Mucosa of stomach (tissue), 1 donor: ENCODE data around the gene KCNQ4.

Experiments used
- H3K27me3 ChIP-seq: one replicate; pipeline ENCODE4 v1.7.0; 2013; ENCODE audit warnings: mild to moderate bottlenecking, low read length; ENCODE audit not compliant: control insufficient read depth, insufficient read depth
- H3K36me3 ChIP-seq: one replicate; pipeline ENCODE4 v1.7.0; 2013; ENCODE audit warnings: low read length; ENCODE audit not compliant: control insufficient read depth, insufficient read depth
- H3K4me1 ChIP-seq: one replicate; pipeline ENCODE4 v1.7.0; 2013; ENCODE audit warnings: mild to moderate bottlenecking, low read length; ENCODE audit not compliant: control insufficient read depth, insufficient read depth
- H3K4me3 ChIP-seq: one replicate; pipeline ENCODE4 v1.7.0; 2013; ENCODE audit warnings: low read length
- H3K9ac ChIP-seq: one replicate; pipeline ENCODE4 v1.7.0; 2013; ENCODE audit warnings: mild to moderate bottlenecking, low read length, moderate library complexity
- H3K9me3 ChIP-seq: one replicate; pipeline ENCODE4 v1.7.0; 2013; ENCODE audit warnings: mild to moderate bottlenecking, low read length, moderate library complexity; ENCODE audit not compliant: control insufficient read depth
- donor health status: Pancreatic carcinoma.

KCNQ4 gene

DNA sequence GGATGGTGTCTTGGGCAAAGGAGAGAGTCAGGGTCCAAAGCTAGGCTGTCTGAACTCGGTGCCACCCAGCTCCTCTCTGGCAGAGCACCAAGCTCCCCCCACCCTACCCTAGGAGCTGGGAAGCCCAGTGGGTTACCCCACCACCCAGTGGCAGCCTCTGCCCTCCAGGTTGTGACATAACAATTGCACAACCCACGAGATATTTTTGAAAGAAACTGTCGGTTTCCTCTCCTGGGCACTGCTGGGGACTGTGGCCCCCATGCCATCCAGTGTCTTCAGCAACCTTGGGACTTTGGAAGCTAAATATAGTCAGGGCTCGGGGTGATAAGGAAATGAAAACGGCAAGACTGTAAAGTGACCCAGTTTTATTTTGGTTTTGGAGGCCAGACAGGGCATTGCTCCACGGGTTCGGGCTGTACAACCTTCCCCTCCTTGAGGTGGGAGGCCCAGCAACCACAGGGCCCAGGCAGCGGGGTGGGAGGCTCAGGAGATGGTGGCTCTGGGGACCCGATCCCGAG is 77.2 kb downstream of the KCNQ4 start:
- Histone ChIP-seq H3K9me3 (no peaks in the 10 kb centered on the region), H3K36me3 (no peaks in the 10 kb centered on the region), H3K4me1 (peaks cover 32% of the 10 kb centered on the region), H3K4me3 (no peak overlapping the region), H3K9ac (peak overlapping the region; percentile 51), H3K27me3 (peaks cover 15% of the 10 kb centered on the region)

DNA sequence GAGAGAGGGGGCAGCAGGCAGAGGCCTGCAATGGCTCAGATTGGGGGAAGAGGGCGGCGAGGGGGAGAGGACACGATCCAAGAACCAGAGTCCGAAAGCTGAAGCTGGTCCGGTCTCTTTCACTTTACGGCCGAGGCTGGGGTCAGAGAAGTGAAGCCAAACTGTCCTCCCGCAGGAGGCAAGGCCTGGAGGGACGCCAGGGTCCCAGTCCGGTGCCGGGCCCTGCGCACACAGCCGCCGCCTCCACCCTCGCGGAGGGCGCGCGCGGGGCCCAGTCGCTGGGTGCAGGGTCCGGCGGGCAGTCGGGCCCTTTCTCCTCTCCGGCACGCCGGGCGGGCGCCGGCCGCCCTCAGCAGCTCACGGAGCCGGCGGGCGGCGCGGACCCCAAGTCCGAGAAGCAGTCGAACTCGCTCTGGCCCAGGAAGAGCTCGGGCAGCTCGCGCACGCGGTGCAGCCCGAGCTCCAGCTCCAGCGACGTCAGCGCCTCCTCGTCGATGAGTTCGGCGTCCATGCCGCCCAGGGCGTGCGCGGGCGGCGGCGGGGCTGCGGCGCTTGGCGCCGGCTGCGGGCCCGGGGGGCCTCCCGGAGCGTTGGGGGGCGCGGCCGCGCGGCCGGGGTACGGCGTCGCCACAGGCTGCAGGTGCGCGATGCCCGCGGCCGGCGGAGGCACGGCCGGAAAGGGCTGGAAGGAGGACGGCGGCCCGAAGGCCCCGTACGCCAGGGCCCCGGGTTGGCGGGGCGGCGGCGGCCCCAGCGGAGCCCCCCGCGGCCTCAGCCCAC is 77.8 kb downstream of the KCNQ4 start:
- Histone ChIP-seq H3K9ac (peak overlapping the region; percentile 69), H3K27me3 (peaks cover 15% of the 10 kb centered on the region), H3K4me1 (peaks cover 32% of the 10 kb centered on the region), H3K9me3 (no peaks in the 10 kb centered on the region), H3K36me3 (no peaks in the 10 kb centered on the region), H3K4me3 (no peak overlapping the region)

DNA sequence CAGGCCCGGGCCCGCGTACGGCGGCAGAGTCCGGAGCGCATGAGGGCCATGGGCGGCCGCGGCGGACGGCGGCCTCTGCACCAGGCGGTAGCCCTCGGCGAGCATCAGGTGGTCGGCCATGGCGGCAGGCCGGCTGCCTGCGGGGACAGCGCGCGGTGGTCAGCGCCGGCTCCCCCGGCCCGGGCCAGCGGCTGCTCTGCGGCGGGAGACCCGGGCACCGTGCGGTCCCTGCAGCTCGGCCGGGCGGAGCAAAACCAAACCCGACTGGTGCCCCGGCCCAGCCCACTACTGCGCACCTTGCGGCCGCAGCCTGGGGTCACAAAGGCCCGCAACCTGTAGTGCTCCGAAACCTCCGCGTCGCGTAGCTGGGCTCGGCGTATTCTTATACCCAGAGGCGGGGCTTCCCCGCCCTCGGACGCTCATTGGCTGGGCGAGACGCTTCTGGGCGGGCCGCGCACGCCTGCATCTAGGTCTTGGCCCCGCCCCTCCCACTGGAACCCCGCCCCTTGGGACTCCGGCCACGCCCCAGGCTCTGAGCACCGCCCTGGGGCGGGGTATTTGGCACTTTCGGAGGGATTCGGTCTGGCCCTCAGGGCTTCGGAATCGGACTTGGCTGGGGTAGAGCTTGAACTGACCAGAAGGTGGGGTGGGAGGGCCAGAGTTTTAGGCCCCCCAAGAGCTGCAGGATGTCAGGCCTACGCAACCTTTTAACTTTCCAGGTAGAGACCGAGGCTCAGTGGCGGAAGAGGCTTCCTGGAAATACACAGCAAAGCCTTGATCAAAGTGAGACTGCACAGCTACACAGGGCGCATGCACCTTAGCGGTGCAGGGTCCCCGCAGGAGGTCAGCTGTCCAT is 78.6 kb downstream of the KCNQ4 start, which contains the start of gene CITED4:
TSS of gene CITED4 (minus strand) at position 356 of the 856 bp plus-strand sequence. CDS start at position 120, 236 bp downstream.
- Histone ChIP-seq H3K9ac (peak within 1 kb of the TSS; percentile 69), H3K27me3 (peaks cover 15% of the 10 kb centered on the region)

DNA sequence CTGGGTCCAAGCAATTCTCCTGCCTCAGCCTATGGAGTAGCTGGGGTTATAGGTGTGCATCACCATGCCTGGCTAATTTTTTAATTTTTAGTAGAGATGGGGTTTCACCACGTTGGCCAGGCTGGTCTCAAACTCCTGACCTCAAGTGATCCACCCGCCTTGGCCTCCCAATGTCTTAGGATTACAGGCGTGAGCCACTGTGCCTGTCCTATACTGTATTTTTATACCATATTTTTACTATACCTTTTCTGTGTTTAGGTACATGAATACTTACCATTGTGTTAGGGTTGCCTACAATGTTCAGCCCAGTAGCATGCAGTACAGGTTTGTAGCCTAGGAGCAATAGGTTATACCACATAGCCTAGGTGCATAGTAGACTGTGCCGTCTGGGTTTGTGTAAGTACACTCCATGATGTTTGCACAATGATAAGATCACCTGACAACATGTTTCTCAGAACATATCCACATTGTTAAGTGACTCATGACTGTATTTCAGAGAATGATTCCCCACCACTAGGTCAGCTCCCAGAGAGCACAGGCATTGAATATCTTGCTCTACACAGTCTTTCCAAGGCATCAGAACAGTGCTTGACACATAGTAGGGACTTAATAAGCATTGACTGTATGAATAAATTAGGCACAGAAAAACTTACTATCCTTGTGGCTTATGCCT is 84.6 kb downstream of the KCNQ4 start:
- Histone ChIP-seq H3K4me1 (peaks cover 26% of the 10 kb centered on the region), H3K9me3 (no peaks in the 10 kb centered on the region), H3K36me3 (no peaks in the 10 kb centered on the region), H3K4me3 (no peak overlapping the region), H3K27me3 (no peaks in the 10 kb centered on the region), H3K9ac (no peak overlapping the region)

More for the DNA sequence above, 78.6 kb downstream of the KCNQ4 start, which contains the start of gene CITED4:
- Histone ChIP-seq H3K4me3 (peak within 1 kb of the TSS; percentile 68), H3K9me3 (no peaks in the 10 kb centered on the region), H3K4me1 (peaks cover 32% of the 10 kb centered on the region), H3K36me3 (no peaks in the 10 kb centered on the region)

DNA sequence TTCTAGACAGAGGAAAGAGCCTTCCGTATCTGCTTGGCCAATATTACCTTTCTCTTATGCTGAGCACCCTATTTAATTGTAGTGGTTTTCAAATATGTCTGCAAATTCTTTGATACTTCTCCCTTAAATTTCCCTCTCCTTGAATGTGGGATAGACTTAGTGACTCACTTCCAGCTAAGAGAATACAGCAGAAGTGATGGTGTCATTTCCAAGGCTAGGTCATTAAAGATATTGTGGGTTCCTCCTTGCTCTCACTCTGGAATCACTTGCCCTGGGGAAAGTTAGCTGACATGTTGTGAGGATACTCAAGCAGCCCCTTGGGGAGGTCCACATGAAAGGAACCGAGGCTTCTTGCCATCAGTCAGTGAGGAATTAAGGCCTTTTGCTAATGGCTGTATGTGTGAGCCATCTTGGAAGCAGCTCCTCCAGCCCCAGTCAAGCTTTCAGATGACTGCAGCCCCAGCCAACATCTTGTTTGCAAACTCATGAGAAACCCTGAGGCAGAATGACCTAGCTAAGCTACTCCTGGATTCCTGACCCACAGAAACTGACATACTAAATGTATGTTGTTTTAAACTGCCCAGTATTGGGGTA is 86.6 kb downstream of the KCNQ4 start:
- Histone ChIP-seq H3K9me3 (no peaks in the 10 kb centered on the region), H3K4me3 (no peak overlapping the region), H3K36me3 (no peaks in the 10 kb centered on the region), H3K9ac (no peak overlapping the region), H3K27me3 (peaks cover 3% of the 10 kb centered on the region), H3K4me1 (peaks cover 10% of the 10 kb centered on the region)

DNA sequence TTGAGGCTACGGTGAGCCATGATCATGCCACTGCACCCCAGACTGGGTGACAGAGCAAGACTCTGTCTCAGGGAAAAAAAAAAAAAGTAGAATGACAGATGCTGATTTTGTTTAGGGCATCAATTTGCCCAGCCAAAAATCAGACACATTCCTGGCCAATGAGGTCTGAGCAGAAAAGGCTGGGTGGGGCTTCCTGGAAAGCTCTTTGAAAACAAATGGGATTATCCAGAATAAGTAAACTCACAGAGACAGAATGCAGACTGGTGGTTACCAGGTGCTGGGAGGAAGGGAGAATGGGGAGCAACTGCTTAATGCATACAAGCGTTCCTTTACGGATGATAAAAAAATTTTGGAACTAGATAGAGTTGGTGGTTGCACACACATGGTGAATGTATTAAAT is 88.7 kb downstream of the KCNQ4 start:
- Histone ChIP-seq H3K4me1 (peaks cover 10% of the 10 kb centered on the region), H3K36me3 (no peaks in the 10 kb centered on the region), H3K4me3 (no peak overlapping the region), H3K9ac (no peak overlapping the region), H3K27me3 (peaks cover 3% of the 10 kb centered on the region), H3K9me3 (no peaks in the 10 kb centered on the region)

DNA sequence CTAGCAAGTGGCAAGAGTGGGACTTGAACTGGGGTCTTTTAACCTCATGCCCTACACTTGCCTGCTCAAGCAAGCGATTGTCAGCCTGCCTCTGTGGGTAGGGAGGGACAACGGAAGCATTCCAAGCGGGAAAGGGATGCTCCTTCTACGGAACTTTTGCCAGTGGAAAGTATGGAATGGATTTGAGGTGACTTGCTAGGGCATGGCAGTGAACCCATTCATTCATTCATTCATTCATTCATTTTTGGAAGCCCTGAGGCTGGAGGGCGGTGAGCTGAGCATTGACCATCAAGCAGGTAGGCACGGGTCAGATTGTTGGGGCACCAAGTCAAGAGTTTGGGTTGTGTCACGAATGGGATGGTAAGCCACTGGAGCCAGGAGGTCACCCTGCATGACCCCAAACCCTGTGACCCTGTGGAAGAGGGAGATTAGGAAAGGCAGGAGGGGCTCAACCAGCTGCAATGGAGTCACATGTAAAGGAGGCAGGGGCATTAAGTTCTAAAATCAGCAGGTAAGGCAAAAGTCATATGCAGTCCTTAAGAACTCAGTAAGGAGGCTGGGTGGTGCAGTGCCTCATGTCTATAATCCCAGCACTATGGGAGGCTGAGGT is 90.4 kb downstream of the KCNQ4 start:
- Histone ChIP-seq H3K9me3 (no peaks in the 10 kb centered on the region), H3K36me3 (no peaks in the 10 kb centered on the region), H3K4me3 (no peak overlapping the region), H3K4me1 (peaks cover 9% of the 10 kb centered on the region), H3K27me3 (peaks cover 3% of the 10 kb centered on the region), H3K9ac (no peak overlapping the region)

DNA sequence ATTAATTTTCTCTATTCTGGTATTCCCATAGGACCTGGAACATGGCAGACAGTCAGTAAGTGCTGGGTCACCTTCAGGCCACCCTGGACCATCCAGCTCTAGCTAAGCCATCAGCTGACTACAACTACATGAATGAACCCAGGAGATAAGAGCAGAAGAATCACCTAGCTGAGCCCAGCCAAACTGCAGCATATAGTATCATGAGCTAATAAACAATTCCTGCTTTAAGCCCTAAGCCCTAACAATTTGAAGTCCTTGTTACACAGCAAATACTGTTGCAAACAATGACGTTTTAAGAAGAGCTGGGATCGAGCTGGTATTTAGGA is 92.8 kb downstream of the KCNQ4 start:
- Histone ChIP-seq H3K27me3 (peaks cover 3% of the 10 kb centered on the region), H3K4me3 (no peak overlapping the region), H3K9ac (no peak overlapping the region), H3K36me3 (no peaks in the 10 kb centered on the region), H3K9me3 (no peaks in the 10 kb centered on the region), H3K4me1 (peaks cover 6% of the 10 kb centered on the region)

DNA sequence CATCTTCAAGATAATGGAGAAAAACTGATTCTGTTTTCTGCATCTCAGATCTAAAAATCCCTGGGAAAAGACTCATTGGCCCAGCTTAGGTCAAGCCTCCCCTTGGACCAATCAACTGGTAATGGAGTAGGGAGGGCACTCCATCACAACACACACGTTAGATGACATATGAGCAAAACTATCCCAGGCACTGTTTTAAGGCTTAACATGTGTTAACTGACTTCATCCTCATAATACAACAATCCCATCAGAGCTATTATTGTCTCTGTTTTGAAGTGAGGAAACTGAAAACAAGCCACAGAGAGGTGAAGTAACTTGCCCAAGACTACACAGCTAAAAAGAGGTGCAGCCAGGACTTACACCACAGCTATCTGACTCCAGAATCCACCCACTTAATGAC is 93.3 kb downstream of the KCNQ4 start:
- H3K36me3 ChIP-seq, result no peaks in the 10 kb centered on the region
- peaks cover 3% of the 10 kb centered on the region for H3K27me3 ChIP-seq
- H3K9ac ChIP-seq, result no peak overlapping the region
- H3K4me1 ChIP-seq, result peaks cover 6% of the 10 kb centered on the region
- H3K9me3 ChIP-seq, result no peaks in the 10 kb centered on the region
- no peak overlapping the region for H3K4me3 ChIP-seq

DNA sequence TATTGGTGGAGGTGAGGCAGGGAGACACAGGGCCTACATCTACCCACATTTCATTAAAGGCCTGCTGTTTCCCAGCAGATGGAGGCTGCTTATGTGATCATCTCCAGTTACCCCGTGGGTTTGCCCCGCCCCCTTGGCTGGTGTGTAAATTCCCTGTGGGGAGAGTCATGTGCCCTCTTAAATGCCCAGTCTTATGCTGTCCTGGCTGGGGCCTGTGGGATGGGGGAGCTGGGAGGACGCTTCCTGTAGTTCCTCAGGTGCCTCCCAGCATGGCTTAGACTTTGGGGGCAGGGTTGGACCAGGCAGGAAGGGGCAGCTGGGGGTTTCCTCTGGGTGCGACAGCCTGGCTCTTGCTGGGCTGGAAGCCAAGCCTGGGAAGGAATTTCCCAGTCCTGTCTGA is 94.1 kb downstream of the KCNQ4 start:
- Histone ChIP-seq H3K36me3 (no peaks in the 10 kb centered on the region), H3K9ac (no peak overlapping the region), H3K4me3 (no peak overlapping the region), H3K9me3 (no peaks in the 10 kb centered on the region), H3K4me1 (peaks cover 6% of the 10 kb centered on the region), H3K27me3 (peaks cover 3% of the 10 kb centered on the region)

DNA sequence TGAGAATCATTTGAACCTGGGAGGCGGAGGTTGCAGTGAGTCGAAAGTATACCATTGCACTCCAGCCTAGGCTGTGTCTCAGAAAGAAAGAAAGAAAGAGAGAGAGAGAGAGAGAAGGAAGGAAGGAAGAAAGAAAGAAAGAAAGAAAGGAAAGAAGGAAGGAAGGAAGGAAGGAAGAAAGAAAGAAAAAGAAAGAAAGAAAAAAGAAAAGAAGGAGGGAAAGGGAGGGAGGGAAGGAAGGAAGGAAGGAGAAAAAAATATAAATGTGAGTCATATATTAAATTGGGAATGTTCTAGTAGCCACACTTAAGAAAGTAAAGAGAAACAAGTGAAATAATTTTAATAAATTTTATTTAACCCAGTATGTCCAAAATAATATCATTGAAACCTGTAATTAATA is 95.3 kb downstream of the KCNQ4 start:
- no peak overlapping the region for H3K9ac ChIP-seq

More for the DNA sequence above, 95.3 kb downstream of the KCNQ4 start:
- H3K27me3 ChIP-seq, result peaks cover 4% of the 10 kb centered on the region
- H3K9me3 ChIP-seq, result no peaks in the 10 kb centered on the region
- H3K4me1 ChIP-seq, result peaks cover 6% of the 10 kb centered on the region
- H3K36me3 ChIP-seq, result no peaks in the 10 kb centered on the region
- no peak overlapping the region for H3K4me3 ChIP-seq
